Right lung (tissue), 10 donors: Measurements from ENCODE around the gene MSX2. TPM values are rescaled to one million over a fixed set of nuclear protein-coding genes. Genes with fewer than 3 reads are reported as not detected.

Source experiments
- DNase-seq, 2 donors: peaks; one replicate each; pipeline ENCODE4 v3.0.0-alpha.2; 2013
- long read RNA-seq, 8 donors: transcript quantifications; one replicate each; lab custom pipeline, GENCODE V29; 2026
- polyA plus RNA-seq, 5 donors: library from polyadenylated mRNA; unstranded; fragments of 120-200 nt; gene quantifications; one replicate each; pipeline versions ENCODE4 v1.2.1 to v1.2.3, GENCODE V29; 2013; ENCODE audit warnings: inconsistent platforms in 1 of 5, low replicate concordance in 1 of 5; ENCODE audit not compliant: insufficient read length in 5 of 5, insufficient read depth in 1 of 5

Gene MSX2
- polyA plus RNA-seq: 1 to 10 TPM in 3 of 5 donors, under 1 TPM in 2; 0.72 to 2.5 (median 1.1) TPM
- long read RNA-seq, donor 1: 0 reads
- long read RNA-seq, donor 2: 0 reads
- long read RNA-seq, donor 3, partial matches to known transcripts: 0 of 1 reads
- long read RNA-seq, donor 3, other reads (novel, unspliced or antisense): 0 of 1 reads
- long read RNA-seq, donor 4, partial matches to known transcripts: 0 of 2 reads
- long read RNA-seq, donor 4, other reads (novel, unspliced or antisense): 0 of 2 reads
- long read RNA-seq, donor 5: 0 reads
- long read RNA-seq, donor 6, partial matches to known transcripts: 0 of 2 reads
- long read RNA-seq, donor 6, other reads (novel, unspliced or antisense): 0 of 2 reads
- long read RNA-seq, donor 7, partial matches to known transcripts: 0 of 1 reads
- long read RNA-seq, donor 7, other reads (novel, unspliced or antisense): 0 of 1 reads
- long read RNA-seq, donor 8, partial matches to known transcripts: 0 of 2 reads
- long read RNA-seq, donor 8, other reads (novel, unspliced or antisense): 0 of 2 reads

DNA sequence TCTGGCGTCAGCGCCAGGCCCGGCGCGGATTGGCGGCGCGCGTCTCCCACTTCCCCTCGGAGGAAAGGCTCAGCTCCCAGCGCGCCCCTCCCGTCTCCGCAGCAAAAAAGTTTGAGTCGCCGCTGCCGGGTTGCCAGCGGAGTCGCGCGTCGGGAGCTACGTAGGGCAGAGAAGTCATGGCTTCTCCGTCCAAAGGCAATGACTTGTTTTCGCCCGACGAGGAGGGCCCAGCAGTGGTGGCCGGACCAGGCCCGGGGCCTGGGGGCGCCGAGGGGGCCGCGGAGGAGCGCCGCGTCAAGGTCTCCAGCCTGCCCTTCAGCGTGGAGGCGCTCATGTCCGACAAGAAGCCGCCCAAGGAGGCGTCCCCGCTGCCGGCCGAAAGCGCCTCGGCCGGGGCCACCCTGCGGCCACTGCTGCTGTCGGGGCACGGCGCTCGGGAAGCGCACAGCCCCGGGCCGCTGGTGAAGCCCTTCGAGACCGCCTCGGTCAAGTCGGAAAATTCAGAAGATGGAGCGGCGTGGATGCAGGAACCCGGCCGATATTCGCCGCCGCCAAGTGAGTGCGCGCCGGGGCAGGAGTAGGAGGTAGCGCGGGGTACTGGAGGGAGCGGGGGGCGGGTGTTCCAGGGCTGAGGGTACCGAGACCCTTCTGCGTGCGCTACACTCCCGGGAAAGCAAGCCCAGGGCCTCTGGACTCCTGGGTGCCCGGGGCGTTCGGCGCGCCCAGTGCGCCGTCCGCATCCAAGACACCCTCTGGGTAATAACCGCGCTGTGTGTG lies at the start of gene MSX2:
Gene MSX2, plus strand, starts transcription at position 99 of the 777 bp plus-strand sequence. Its CDS starts 78 bp downstream, at position 177.
- peak; percentile 89 to 91 for DNase-seq

DNA sequence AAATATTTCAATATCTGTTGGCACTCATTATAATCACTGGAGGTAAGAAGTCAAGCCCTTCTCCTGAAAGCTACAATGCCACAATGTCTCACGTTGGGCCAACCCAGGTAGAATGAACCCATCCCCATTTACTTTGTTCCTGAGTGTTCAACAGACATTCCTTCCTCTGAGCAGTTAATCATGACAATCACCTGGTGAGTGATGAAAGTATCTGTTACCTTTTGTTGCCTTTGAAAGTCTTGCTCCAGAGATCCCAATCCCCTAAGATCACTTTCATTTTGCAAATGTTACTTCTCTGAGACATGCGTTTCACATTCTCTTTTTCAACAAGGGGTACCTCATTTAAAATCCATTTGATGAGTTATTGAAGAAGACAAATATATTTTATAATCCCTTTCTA lies 49.3 kb upstream of the MSX2 start:
- DNase-seq: no peak

DNA sequence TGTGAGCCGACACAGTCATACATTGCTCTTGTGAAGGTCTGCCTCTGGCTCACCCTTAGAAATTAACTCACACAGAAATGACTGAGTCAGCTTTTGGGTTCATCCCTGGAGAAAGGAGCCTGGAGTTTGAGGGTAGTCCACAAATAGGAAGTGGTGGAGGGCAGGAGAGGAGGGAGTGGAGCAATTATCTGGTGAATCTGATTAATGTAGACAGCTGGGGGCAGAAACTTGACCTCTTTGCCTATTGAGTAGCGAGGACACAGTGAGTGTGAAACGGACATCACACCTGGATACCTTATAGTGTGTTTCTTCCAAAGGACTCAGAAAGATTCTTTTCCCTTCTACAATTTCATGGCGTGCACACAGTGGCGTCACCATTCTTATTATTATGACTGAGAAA lies 48.5 kb upstream of the MSX2 start:
- no peak for DNase-seq

DNA sequence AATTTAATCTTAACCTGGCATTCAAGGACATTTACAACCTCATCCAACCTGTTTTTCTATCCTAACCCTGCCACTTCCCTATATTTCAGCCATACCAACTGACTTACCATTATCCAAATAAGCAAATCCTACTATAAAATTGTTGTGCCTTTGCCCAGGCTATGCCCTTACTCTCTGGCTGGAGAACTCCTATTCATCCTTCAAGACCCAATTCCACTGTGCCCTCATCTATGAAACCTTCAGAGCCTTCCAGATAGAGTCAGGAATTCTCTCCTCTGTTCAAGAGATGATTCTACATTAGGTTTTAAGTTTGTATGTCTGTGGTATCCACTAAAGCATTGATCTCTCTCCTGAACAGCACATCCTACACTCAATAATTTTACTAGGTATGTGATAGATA lies 46.3 kb upstream of the MSX2 start:
- DNase-seq: no peak

DNA sequence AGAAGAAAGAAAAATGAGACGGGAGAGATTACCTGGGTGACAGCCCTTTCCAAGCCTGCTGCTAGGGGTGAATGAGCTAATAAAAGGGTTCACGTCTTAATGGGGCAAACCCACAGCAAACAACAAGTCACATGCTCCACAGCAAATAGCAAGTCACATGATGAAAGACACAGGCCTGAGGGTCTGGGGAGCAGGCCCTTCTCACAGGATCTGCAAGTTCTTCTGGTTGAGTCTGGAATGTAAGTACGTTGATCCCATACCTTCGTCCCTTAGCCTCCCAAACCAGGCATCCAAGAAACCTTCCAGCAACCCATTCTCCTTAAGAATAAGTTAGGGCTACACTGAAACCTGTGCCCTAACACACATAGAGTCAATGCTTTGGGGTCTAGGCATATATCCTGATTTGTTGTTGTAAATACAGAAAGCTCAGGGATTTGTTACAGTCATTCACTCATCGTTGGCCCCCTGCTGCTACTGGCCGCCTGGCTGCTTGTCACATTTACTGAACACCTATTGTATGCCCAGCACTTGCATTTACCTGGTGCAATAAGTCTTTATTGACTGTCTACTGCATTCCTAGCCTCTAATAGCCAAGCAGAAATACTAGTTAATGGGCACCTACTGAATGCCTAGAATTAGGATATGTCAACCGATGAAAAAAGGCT lies 43.3 kb upstream of the MSX2 start:
- DNase-seq: no peak

DNA sequence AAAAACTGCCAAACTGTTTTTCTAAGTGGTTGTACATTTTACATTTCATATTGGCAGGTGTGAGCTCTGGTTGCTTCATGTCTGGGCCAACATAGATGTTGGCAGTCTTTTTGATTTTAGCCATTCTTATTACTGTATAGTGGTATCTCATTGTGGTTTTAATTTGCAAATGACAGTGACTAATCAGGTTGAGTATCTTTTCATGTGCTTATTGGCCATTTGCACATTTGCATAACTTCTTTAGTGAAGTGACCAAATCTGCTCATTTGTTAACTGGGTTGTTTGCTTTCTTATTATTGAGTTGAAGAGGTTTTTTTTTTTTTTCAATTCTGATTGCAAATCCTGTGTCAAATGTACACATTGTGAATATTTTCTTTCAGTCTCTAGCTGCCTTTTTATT lies 36.9 kb upstream of the MSX2 start:
- no peak for DNase-seq

DNA sequence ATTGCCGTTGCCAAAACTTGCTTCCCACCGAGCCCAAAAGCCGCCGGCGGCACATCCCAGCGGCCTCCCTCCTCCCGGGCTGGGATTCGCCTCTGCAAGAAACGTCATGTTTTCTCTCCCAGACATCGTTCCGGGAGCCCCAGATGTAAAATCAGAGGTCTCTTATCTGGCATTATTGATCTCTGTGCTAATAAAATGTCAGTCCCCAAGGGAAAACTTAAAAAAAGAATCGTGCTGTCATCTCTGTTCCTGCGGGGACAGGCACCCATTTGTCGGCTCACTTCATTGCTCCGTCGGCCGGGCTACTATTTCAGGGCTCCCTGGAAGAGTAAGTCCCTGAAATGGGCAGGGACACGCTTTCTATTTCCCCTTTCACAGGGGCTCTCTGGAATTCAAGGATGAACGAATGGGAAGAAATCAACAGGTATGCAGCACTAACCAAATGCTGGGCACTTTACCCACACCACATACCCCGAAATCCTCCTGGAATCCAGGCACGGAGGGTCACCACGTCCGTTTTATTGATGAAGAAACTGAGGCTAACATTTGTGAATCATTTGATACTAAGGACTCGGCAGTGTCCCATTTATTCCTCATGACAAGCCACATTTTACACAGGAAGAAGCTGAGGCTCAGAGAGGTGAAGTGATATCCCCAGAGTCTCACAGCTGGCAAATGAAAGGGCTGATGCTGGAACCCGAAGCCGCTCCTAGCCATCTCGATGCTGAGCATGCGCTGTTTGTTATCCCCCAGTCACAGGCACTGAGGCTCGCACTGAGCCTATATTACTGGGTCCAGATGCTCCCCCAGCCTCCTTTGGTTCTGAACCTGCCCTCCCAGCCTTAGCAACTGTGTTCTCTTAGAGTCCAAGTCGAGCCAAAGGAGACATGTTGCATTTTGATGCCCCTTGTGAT lies 35.7 kb upstream of the MSX2 start:
- DNase-seq: peak in 1 of 2 donors; percentile 20

DNA sequence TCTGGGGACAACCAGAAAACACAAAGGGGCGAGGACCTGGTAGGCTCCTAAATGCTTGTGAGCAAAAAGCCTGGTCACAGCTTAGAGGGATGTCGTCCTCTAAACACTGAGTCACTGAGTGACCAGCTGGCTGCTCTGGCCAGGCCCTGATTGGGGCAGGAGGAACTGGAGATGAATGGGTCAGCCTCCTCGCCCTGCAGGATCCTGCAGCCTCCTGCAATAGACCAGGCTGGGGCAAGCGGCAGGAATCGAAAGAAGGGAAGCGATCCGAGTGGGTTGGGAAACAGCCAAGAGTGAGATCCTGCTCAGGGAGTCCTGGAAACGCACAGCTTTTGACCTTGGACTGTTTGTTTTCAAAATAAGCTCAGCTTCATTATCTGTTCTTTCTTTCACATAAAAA lies 34.1 kb upstream of the MSX2 start:
- no peak for DNase-seq

DNA sequence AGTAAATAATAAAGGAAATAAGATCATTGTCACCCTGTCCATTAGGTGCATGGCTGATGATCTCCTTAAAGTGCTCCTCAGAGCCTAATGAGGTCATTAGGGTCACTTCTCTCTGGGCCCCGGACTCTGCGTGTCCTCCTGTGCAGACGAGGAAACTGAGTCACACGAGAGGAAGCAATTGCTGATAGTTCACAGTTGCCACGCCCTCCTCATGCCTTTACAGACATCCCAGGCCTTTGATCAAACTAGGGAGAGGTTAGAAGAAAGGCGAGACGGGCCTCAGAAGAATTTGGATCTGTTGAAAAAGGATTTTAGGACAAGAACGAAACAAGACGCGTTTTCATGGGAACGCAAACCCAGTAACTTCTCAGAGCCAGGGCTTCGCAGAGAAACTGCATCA lies 32.0 kb upstream of the MSX2 start:
- no peak for DNase-seq

DNA sequence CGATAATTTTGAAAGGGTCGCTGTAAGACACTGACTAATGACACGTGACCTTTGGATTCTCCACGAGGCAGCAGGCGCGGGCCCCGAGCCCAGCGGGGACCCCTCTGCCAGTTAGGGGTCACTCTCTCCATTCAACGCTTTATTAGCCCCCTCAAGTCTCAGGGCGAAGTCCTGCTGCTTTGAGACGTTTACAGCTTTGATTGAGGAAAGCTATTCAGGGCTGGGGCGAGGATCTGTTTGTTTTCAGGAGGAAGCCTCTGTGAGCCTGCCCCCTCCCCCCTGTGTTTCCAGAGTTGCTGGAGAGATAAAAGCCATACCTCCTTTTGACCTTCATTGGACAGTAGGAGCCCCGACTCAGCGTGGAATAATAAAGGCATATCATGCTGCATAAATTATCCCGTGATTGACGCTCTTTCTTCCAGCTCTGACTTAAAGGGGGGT lies 31.4 kb upstream of the MSX2 start:
- no peak for DNase-seq

DNA sequence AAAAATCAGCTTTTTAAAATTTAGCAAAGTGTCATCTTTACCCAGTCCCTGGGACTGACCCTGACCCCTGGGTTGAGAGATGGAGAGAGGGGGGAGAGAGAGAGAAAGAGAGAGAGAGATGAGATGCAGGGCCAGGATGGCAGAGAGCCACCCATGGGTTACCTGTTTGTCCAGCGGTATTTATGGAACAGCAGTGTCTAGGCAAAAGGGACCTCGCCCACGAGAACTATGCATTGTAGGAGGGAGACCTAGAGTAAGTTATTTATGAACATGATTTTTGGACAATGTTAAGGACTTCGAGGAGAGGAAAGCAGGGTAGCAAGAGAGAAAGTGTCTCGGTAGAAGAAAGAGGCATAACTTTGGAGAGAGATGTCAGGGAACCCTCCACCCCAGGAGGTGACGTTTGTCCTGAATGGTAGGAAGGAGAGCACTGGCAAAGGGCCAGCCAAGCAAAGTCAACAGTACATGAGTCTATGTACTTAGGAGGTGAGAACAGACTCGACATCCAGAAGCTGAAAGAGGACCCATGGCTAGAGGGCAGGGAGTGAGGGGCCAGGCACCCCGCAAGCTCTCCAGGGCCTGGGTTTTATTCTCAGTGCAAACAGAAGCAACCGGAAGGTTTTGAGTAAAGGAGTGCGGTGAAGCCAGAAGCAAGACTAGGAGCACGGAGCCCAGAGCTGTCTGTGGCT lies 30.5 kb upstream of the MSX2 start:
- peak in 1 of 2 donors; percentile 29 for DNase-seq

DNA sequence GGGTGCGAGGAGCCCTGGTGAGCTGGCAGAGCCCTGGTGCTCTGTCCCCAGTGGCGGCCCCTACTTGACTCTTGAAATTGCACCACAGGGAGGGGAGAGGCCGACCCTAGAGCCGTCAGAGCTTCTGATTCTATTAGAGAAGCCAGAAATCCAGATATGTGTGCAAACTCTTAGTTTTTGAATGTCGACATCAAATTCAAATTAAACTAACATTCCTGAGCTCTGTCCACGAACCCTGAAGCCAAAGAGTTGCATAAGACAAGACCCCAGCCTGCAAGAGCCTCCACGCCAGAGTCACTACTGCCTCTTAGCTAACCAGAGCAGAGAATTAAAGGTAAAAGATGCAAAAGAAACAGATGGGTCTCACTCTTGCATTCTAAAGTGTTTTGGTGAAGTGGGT lies 29.8 kb upstream of the MSX2 start:
- DNase-seq: peak; percentile 60 to 73

DNA sequence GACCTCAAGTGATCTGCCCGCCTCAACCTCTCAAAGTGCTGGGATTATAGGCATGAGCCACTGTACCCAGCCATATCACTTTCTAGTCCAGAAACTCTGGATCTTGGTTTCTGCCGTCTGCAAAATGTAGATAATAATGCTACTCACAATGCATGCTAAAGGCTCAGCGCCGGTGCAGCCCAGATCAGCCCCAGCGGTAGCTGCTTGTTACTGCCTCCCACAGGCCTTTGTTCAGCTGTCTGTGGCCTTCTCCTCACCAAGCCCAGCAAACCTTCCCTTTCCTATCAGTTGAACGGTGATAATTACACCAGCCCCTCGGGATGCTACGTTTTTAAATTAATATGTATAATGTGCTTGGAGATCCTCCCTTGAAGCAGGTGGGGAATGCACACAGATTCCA lies 26.2 kb upstream of the MSX2 start:
- no peak for DNase-seq

DNA sequence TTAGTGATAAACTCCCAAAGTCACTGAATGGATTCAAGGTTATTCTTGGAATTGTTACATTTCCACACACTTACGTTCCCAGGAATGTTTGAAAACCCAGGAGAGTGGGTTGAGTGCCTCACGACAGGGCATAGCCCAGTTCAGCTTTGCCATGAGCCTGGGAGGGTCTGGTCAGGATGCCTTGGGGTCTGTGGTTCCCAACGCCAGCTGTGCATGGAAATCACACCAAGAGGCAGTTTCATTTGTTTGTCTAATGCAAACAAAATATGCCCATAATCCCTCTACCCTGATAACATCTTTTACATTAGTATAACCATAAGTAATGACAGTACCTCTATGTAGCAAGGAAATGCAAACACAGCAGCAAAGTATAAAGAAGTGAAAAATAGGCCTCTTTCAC lies 25.3 kb upstream of the MSX2 start:
- DNase-seq: no peak

DNA sequence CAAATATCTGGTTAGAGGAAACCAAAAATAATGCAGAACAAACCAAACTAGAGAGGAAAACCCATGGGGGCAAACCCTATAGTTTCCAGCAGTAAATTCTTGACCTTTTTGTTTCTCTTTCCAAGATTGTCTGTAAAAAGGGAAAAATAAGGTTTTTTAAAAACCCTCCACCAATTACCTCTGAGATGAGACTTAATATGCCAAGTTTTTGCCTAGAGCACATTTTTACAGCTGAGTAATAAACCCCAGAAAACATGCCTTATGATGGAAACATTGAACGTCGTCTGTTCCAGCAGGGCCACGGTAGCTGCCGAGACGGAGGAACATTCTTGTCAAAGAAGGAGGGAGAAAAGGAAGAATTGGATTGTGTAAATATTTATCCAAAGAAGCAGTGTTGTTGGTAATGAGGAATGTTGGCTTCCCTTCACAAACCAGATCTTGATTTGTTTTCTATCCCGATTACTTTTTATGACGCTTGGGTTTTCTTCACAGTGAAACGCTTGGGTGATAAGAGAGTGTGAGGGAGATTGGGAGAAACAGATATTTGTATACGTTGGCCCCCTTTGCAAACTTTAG lies 17.3 kb upstream of the MSX2 start:
- DNase-seq: peak in 1 of 2 donors; percentile 51

DNA sequence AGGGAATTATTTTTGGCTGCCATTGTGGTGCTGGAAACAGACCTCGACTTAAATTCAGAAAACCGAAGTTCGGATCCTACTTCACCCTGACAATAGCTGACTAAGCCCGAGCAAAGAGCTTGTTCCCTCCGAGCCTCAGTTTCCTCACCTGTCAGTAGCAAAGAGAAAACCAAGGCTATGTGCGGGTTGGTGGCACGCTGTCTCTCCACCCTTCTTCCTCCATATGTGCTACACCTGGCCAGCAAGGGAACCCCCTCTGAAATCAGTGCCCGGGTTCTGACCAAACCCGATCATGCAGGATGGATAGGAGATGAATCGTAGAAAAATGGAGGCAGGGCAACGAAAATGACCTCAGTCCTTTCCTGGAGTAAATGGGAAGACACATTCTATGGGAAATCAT lies 16.7 kb upstream of the MSX2 start:
- no peak for DNase-seq

DNA sequence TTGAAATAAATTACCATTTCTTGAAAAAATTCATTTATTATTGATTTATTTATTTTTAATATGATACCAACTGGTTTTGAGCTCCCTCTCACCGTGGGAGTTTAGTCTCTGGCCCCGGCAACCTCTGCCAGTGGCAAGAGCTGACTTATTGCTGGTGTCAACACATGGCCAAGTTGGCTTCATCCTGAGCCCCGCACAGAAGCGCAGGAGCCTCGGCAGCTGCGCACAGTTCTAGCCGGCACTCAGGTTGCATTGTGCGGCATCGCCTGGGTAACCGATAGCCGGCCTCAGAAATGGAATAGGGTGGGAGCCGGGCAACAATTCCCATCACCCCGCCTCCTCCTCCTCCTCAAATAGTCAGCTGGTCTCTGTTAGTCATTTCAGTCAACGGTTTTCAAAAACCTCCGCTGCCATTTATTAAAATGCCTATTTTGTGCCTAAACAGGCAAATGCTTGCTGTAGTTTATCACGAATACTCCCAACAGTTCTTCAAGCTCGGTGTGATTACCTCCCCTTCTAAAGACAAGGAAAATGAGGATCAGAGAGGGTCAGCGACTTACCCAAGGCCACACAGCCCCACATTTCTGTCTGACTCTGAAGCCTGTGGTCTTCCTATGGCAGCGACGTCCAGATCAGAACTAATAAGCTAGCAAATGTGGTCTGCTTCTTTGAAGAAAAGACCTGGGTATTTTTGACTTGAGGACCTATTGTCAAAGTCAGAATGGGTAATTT lies 15.7 kb upstream of the MSX2 start:
- no peak for DNase-seq

DNA sequence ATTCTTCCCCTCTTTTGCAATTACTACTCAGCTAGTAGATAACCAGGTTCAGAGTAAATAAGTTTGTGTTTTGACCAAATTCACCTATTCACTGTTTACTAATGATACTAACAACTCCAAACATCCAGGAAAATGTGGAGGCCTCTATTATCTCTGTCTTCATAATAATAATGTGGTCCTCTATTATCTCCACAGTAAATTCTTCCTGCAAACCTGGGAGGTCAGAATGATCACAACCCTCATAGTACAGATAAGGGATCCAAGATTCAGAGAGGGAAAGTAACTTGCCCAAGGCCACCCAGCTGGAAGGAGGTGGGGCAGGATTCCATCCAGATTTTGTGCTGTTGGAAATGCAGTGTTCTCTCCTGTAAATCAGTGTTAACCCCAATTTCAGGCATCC lies 9.6 kb upstream of the MSX2 start:
- DNase-seq: no peak

DNA sequence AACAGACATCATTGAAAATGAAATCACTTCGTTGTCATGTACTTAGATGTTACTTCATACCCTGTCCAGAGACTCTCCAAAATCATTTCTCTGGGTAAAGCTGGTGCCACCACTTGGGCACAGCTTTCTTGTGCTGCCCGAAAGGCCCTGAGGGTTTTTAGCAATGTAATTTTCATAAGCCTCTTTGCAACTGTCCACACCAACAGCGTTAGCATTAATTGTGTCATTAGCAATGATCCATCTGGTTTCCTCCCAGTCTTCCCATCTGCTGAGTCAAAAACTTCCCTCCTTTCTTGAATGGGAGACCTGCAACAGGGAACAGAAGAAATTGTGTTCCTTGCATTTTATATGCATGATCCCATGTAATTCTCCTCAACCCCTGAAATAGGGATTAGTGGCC lies 8.6 kb upstream of the MSX2 start:
- no peak for DNase-seq
